ENCODE results near the gene ZFYVE27.

The ZFYVE27 gene

GRCh38 chr10:97726636-97727178 lies 10.2 kb upstream of the ZFYVE27 start:
- TF ChIP-seq CTCF (IDR thresholded peaks at IDR 0.05; ENCODE audit: control insufficient read depth, extremely low read depth, insufficient read depth) = no peak

GRCh38 chr10:97729014-97729413 lies 7.9 kb upstream of the ZFYVE27 start:
- no peak for TF ChIP-seq CTCF (IDR thresholded peaks at IDR 0.05; ENCODE audit: control insufficient read depth, extremely low read depth, insufficient read depth)
- DNase-seq (ENCODE audit: low read depth) = no peak
- no peak overlapping the region for H3K4me3 ChIP-seq (ENCODE audit: low read depth, low read length)

More at GRCh38 chr10:97726636-97727178, 10.2 kb upstream of the ZFYVE27 start:
- DNase-seq (ENCODE audit: low read depth) = no peak
- no peak overlapping the region for H3K4me3 ChIP-seq (ENCODE audit: low read depth, low read length)

- TF ChIP-seq CTCF (IDR thresholded peaks at IDR 0.05; ENCODE audit: control insufficient read depth, extremely low read depth, insufficient read depth) = peak; percentile 94
- DNase-seq (ENCODE audit: low read depth) = no peak
- H3K4me3 ChIP-seq (ENCODE audit: low read depth, low read length) = no peak overlapping the region
These were observed 5.4 kb upstream of the ZFYVE27 start for GRCh38 chr10:97731346-97732051.

- H3K4me3 ChIP-seq (ENCODE audit: low read depth, low read length) = no peak overlapping the region
- no peak for TF ChIP-seq CTCF (IDR thresholded peaks at IDR 0.05; ENCODE audit: control insufficient read depth, extremely low read depth, insufficient read depth)
- DNase-seq (ENCODE audit: low read depth) = no peak
These were observed 4.9 kb upstream of the ZFYVE27 start for GRCh38 chr10:97732052-97732359.

- DNase-seq (ENCODE audit: low read depth) = no peak
- no peak overlapping the region for H3K4me3 ChIP-seq (ENCODE audit: low read depth, low read length)
- no peak for TF ChIP-seq CTCF (IDR thresholded peaks at IDR 0.05; ENCODE audit: control insufficient read depth, extremely low read depth, insufficient read depth)
These were observed 3.7 kb upstream of the ZFYVE27 start for GRCh38 chr10:97733256-97733655.

GRCh38 chr10:97734021-97734420 lies 2.9 kb upstream of the ZFYVE27 start:
- TF ChIP-seq CTCF (IDR thresholded peaks at IDR 0.05; ENCODE audit: control insufficient read depth, extremely low read depth, insufficient read depth) = no peak

GRCh38 chr10:97736403-97736901 lies 476 bp upstream of the ZFYVE27 start:
- H3K4me3 ChIP-seq (ENCODE audit: low read depth, low read length) = peak overlapping the region; percentile 85; the same call in 1 of the 2 replicates
- DNase-seq (ENCODE audit: low read depth) = no peak
- TF ChIP-seq CTCF (IDR thresholded peaks at IDR 0.05; ENCODE audit: control insufficient read depth, extremely low read depth, insufficient read depth) = no peak

More at GRCh38 chr10:97734021-97734420, 2.9 kb upstream of the ZFYVE27 start:
- H3K4me3 ChIP-seq (ENCODE audit: low read depth, low read length) = no peak overlapping the region
- no peak for DNase-seq (ENCODE audit: low read depth)

Data from LNCaP clone FGC (cell line).